Neural cell (in vitro differentiated cells): ENCODE data around the gene DAD1.

Experiments
- CTCF ChIP-seq: fragments of 450-650 bp; IDR thresholded peaks from 2 replicates; pipeline ENCODE4 v1.5.1; 2014; ENCODE audit warnings: antibody characterized with exemption, mild to moderate bottlenecking, moderate library complexity; ENCODE audit not compliant: poor library complexity, severe bottlenecking
- POLR2AphosphoS5 ChIP-seq: IDR thresholded peaks from 2 replicates; pipeline ENCODE4 v1.6.1; 2012
- TAF1 ChIP-seq: IDR thresholded peaks from 2 replicates; pipeline ENCODE4 v1.6.1; 2012; ENCODE audit warnings: low read depth

DNA sequence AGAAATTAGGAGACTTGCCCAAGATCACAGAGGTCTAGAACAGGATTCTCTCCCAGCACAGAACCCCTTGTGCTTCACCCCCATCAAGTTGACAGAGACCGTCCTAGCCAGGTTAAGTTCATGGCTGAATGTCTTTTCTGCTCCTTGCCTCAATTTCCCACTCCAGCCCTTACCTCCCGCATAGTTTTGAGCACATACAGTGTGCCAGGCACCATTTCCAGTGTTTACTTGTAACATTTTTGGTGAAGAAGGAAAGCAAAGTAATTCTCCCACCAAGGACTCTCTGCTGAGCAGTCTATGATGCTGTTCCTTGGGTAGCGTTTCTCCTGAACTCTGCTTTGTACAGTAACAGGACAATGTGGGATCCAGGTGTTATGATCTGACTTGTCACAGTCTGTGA is 10.3 kb upstream of the DAD1 start:
- TF ChIP-seq CTCF (no peak), TAF1 (no peak), POLR2AphosphoS5 (no peak)
